Lung (tissue), 12 donors: ENCODE results near the gene DSE. TPM values are rescaled to one million over a fixed set of nuclear protein-coding genes. Genes with fewer than 3 reads are reported as not detected.

Experiments
- ATAC-seq: fragments of 200-7000 bp; cut with Tn5 transposase; one replicate; pipeline ENCODE4 v1.9.1; 2020; ENCODE audit warnings: moderate number of reproducible peaks; ENCODE audit not compliant: insufficient read depth, low FRiP score
- DNase-seq, 3 donors: peaks; one replicate each; pipeline ENCODE4 v3.0.0-alpha.2; 2013 to 2017
- H3K27ac ChIP-seq, 2 donors: one replicate each; pipeline ENCODE4 v1.5.1; 2013; ENCODE audit warnings: mild to moderate bottlenecking in 2 of 2, moderate library complexity in 2 of 2, control low read depth in 1 of 2, inconsistent platforms in 1 of 2, low read depth in 1 of 2, low read length in 1 of 2
- H3K27me3 ChIP-seq, 3 donors: one replicate each; pipeline ENCODE4 v1.5.1; 2013; ENCODE audit warnings: low read length in 2 of 3; ENCODE audit not compliant: control insufficient read depth in 3 of 3, insufficient read depth in 3 of 3
- H3K36me3 ChIP-seq, 4 donors: one replicate each; pipeline ENCODE4 v1.5.1; 2013; ENCODE audit warnings: low read length in 4 of 4, mild to moderate bottlenecking in 1 of 4, moderate library complexity in 1 of 4; ENCODE audit not compliant: control insufficient read depth in 4 of 4, insufficient read depth in 4 of 4
- H3K4me1 ChIP-seq, 5 donors: one replicate each; pipeline ENCODE4 v1.5.1; 2013; ENCODE audit warnings: low read length in 5 of 5, mild to moderate bottlenecking in 2 of 5, moderate library complexity in 1 of 5; ENCODE audit not compliant: control insufficient read depth in 5 of 5, insufficient read depth in 5 of 5
- H3K4me3 ChIP-seq: one replicate; pipeline ENCODE4 v1.5.1; 2013; ENCODE audit warnings: mild to moderate bottlenecking, control low read depth, moderate library complexity
- H3K9ac ChIP-seq, 2 donors: one replicate each; pipeline ENCODE4 v1.5.1; 2013; ENCODE audit warnings: low read length in 2 of 2, control low read depth in 1 of 2; ENCODE audit not compliant: insufficient read depth in 1 of 2
- H3K9me3 ChIP-seq, 4 donors: one replicate each; pipeline ENCODE4 v1.5.1; 2013; ENCODE audit warnings: low read length in 3 of 4, mild to moderate bottlenecking in 1 of 4, moderate library complexity in 1 of 4; ENCODE audit not compliant: control insufficient read depth in 4 of 4, insufficient read depth in 3 of 4
- WGBS, 2 donors: extraction: QIAGEN DNeasy Blood & Tissue Kit; methylation state at CpG; one replicate each; pipeline ENCODE4 v1.1.7; 2013; 5-methylcytosine and 5-hydroxymethylcytosine counted together
- polyA plus RNA-seq, 2 donors: library from polyadenylated mRNA; stranded (reverse); fragments of 200-250 nt; gene quantifications; one replicate each; pipeline ENCODE4 v1.2.1, GENCODE V29; 2013
- total RNA-seq, 2 donors: library from RNA; depleted of rRNA in 1 of 2; stranded (reverse); fragments of >200 nt in 1 of 2; gene quantifications; one replicate each; pipeline ENCODE4 v1.2.1, GENCODE V29; 2014 to 2021
- TF ChIP-seq, protein P1 (sequence below): IDR thresholded peaks from 2 replicates; pipeline ENCODE4 v1.5.1; 2012; ENCODE audit warnings: mild to moderate bottlenecking; ENCODE audit errors: control extremely low read depth, extremely low read depth
- donor health status: control.
- donor health status: control.
- donor health status: Bipolar disorder and iron deficiency.
- donor health status: healthy.
- donor health status: DM: yes; HTN: yes; CAD: no.

The DSE gene
- total and polyA plus RNA-seq, 4 donors, result 5.4 to 46.9 (median 42.4) TPM

DNA sequence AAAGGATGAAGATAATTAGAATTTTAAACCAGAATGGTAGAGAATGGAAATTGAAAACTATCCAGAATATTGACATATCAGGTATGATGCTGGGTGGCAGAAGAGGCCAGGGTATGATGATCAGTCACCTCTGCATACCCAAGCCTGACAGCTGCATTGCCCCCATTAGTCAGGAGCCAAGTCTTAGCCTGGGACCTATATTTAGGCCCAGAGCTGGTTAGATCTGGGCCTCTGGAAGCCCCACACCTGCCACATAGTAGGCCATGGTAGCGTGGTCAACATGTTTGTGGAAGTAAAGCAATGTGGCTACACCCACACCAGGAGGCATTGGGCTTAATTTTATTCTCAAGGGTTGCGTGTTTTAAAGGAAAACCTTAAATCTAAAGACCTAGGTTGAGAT, 58.4 kb downstream of the DSE start:
- TF ChIP-seq, protein P1, sequence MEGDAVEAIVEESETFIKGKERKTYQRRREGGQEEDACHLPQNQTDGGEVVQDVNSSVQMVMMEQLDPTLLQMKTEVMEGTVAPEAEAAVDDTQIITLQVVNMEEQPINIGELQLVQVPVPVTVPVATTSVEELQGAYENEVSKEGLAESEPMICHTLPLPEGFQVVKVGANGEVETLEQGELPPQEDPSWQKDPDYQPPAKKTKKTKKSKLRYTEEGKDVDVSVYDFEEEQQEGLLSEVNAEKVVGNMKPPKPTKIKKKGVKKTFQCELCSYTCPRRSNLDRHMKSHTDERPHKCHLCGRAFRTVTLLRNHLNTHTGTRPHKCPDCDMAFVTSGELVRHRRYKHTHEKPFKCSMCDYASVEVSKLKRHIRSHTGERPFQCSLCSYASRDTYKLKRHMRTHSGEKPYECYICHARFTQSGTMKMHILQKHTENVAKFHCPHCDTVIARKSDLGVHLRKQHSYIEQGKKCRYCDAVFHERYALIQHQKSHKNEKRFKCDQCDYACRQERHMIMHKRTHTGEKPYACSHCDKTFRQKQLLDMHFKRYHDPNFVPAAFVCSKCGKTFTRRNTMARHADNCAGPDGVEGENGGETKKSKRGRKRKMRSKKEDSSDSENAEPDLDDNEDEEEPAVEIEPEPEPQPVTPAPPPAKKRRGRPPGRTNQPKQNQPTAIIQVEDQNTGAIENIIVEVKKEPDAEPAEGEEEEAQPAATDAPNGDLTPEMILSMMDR, result no peak
- no peaks in the 10 kb centered on the region for H3K27me3 ChIP-seq
- ATAC-seq (no peak), DNase-seq (no peak)
- H3K9me3 ChIP-seq, result peaks cover 0 to 2% (median 0%) of the 10 kb centered on the region in 4 donors
- H3K27ac ChIP-seq, result no peak overlapping the region
- H3K4me3 ChIP-seq, result no peak overlapping the region
- H3K9ac ChIP-seq, result no peak overlapping the region
- H3K36me3 ChIP-seq, result peaks cover 0 to 13% (median 4%) of the 10 kb centered on the region in 4 donors
- WGBS, 2 donors, result 97% methylated on average over 2 of the region's 2 CpGs
- no peaks in the 10 kb centered on the region for H3K4me1 ChIP-seq

- TF ChIP-seq, protein P1, result no peak
- 91 to 92% methylated on average over 4 of the region's 4 CpGs for WGBS, 2 donors
- DNase-seq, result no peak
- Histone ChIP-seq H3K9ac (no peak overlapping the region), H3K4me1 (peaks cover 0 to 3% (median 0%) of the 10 kb centered on the region in 5 donors), H3K27ac (no peak overlapping the region), H3K4me3 (no peak overlapping the region), H3K36me3 (peaks cover 0 to 15% (median 5%) of the 10 kb centered on the region in 4 donors), H3K27me3 (no peaks in the 10 kb centered on the region), H3K9me3 (peaks cover 0 to 2% (median 0%) of the 10 kb centered on the region in 4 donors)
- ATAC-seq, result no peak
These were observed 60.1 kb downstream of the DSE start for GRCh38 chr6:116430860-116431259.

GRCh38 chr6:116431964-116432595, 61.3 kb downstream of the DSE start:
- Histone ChIP-seq H3K9ac (no peak overlapping the region), H3K9me3 (peaks cover 0 to 2% (median 0%) of the 10 kb centered on the region in 4 donors), H3K4me3 (no peak overlapping the region), H3K36me3 (peaks cover 0 to 22% (median 8%) of the 10 kb centered on the region in 4 donors), H3K27me3 (no peaks in the 10 kb centered on the region), H3K27ac (no peak overlapping the region), H3K4me1 (peaks cover 0 to 3% (median 0%) of the 10 kb centered on the region in 5 donors)
- DNase-seq (no peak), ATAC-seq (no peak)
- TF ChIP-seq, protein P1, result no peak
